Activated B cell treated with CpG ODN at 0.5 μM for 24 hours (primary cell): ENCODE results near the gene NDUFAF8. TPM values are rescaled to one million over a fixed set of nuclear protein-coding genes. Genes with fewer than 3 reads are reported as not detected.

Source experiments
- ATAC-seq: fragments of 200-7000 bp; cut with Tn5 transposase; one replicate; pipeline ENCODE4 v1.10.0; 2021; ENCODE audit warnings: low read depth, mild to moderate bottlenecking, moderate library complexity
- CTCF ChIA-PET: fragments of 350-600 bp; sonication (Branson Sonifier 250); formaldehyde crosslinking; loops from one replicate; lab custom pipeline; 2021; ENCODE audit warnings: antibody characterized with exemption; lab: Charles Lee
- POLR2A ChIA-PET: fragments of 350-600 bp; sonication (Branson Sonifier 250); formaldehyde crosslinking; loops from one replicate; lab custom pipeline; 2021; ENCODE audit warnings: antibody characterized with exemption; lab: Charles Lee
- DNase-seq: peaks from one replicate; pipeline ENCODE4 v3.0.0; 2022
- H3K27ac Mint-ChIP-seq: one replicate; pipeline ENCODE4 v1.8.0; 2020; ENCODE audit warnings: mixed read lengths
- H3K27me3 Mint-ChIP-seq: one replicate; pipeline ENCODE4 v1.8.0; 2021; ENCODE audit warnings: mixed read lengths
- H3K36me3 Mint-ChIP-seq: one replicate; pipeline ENCODE4 v1.8.0; 2021; ENCODE audit warnings: low read depth, mixed read lengths
- H3K4me1 Mint-ChIP-seq: one replicate; pipeline ENCODE4 v1.8.0; 2021; ENCODE audit warnings: mixed read lengths
- H3K4me3 Mint-ChIP-seq: one replicate; pipeline ENCODE4 v1.8.0; 2020; ENCODE audit warnings: mild to moderate bottlenecking, mixed read lengths
- H3K9me3 Mint-ChIP-seq: one replicate; pipeline ENCODE4 v1.8.0; 2020; ENCODE audit warnings: mixed read lengths
- CTCF ChIP-seq: fragments of 200-600 bp; IDR thresholded peaks from one replicate; pipeline ENCODE4 v1.8.0; 2022; ENCODE audit warnings: antibody characterized with exemption, mild to moderate bottlenecking
- intact Hi-C: fragments of 100-400 bp; cut with micrococcal nuclease; formaldehyde crosslinking; loops from one replicate; pipeline ENCODE4 v1.15.1; 2024
- total RNA-seq: library from RNA; stranded (reverse); gene quantifications from 2 replicates; pipeline ENCODE4 v1.2.3, GENCODE V29; 2022

NDUFAF8 gene
- total RNA-seq, 1 donor from 2014 or later, result 55.8 TPM

GRCh38 chr17:81231766-81232581 is 7.1 kb upstream of the NDUFAF8 start:
- ATAC-seq, result no peak
- Mint-ChIP-seq H3K4me3 (no peak overlapping the region), H3K9me3 (no peaks in the 10 kb centered on the region), H3K27ac (no peak overlapping the region), H3K36me3 (peaks cover 34% of the 10 kb centered on the region), H3K4me1 (peaks cover 36% of the 10 kb centered on the region), H3K27me3 (no peaks in the 10 kb centered on the region)
- DNase-seq, result no peak
- intact Hi-C loops, result no loop called here
- POLR2A ChIA-PET, result no interaction called here
- CTCF ChIA-PET, result no interaction called here
- TF ChIP-seq CTCF, result no peak

GRCh38 chr17:81232616-81233241 is 6.4 kb upstream of the NDUFAF8 start:
- POLR2A ChIA-PET, result no interaction called here
- DNase-seq (no peak), ATAC-seq (no peak)
- H3K9me3 Mint-ChIP-seq, result no peaks in the 10 kb centered on the region
- intact Hi-C loops, result no loop called here
- H3K27me3 Mint-ChIP-seq, result no peaks in the 10 kb centered on the region
- CTCF ChIA-PET, result no interaction called here
- H3K27ac Mint-ChIP-seq, result no peak overlapping the region
- peaks cover 35% of the 10 kb centered on the region for H3K36me3 Mint-ChIP-seq
- peaks cover 38% of the 10 kb centered on the region for H3K4me1 Mint-ChIP-seq
- H3K4me3 Mint-ChIP-seq, result no peak overlapping the region
- TF ChIP-seq CTCF, result no peak

GRCh38 chr17:81233316-81233715 is 5.8 kb upstream of the NDUFAF8 start:
- no peak for TF ChIP-seq CTCF
- Mint-ChIP-seq H3K36me3 (peaks cover 37% of the 10 kb centered on the region), H3K4me1 (peaks cover 37% of the 10 kb centered on the region), H3K27ac (no peak overlapping the region), H3K27me3 (no peaks in the 10 kb centered on the region), H3K4me3 (no peak overlapping the region), H3K9me3 (no peaks in the 10 kb centered on the region)
- ChIA-PET CTCF (no interaction called here), POLR2A (no interaction called here)
- intact Hi-C loops, result no loop called here
- ATAC-seq (no peak), DNase-seq (no peak)

GRCh38 chr17:81233811-81234505 is 5.2 kb upstream of the NDUFAF8 start:
- H3K36me3 Mint-ChIP-seq, result peaks cover 35% of the 10 kb centered on the region
- H3K4me3 Mint-ChIP-seq, result no peak overlapping the region
- no peaks in the 10 kb centered on the region for H3K9me3 Mint-ChIP-seq
- ATAC-seq, result no peak
- CTCF ChIA-PET, result no interaction called here
- DNase-seq, result no peak
- peaks cover 32% of the 10 kb centered on the region for H3K4me1 Mint-ChIP-seq
- POLR2A ChIA-PET, result no interaction called here
- no peak for TF ChIP-seq CTCF
- H3K27me3 Mint-ChIP-seq, result no peaks in the 10 kb centered on the region
- no peak overlapping the region for H3K27ac Mint-ChIP-seq
- intact Hi-C loops, result no loop called here

GRCh38 chr17:81234506-81234855 is 4.6 kb upstream of the NDUFAF8 start:
- Mint-ChIP-seq H3K4me3 (no peak overlapping the region), H3K27ac (no peak overlapping the region), H3K4me1 (peaks cover 34% of the 10 kb centered on the region), H3K36me3 (peaks cover 35% of the 10 kb centered on the region), H3K27me3 (no peaks in the 10 kb centered on the region), H3K9me3 (no peaks in the 10 kb centered on the region)
- ChIA-PET POLR2A (no interaction called here), CTCF (no interaction called here)
- DNase-seq (no peak), ATAC-seq (no peak)
- no peak for TF ChIP-seq CTCF
- intact Hi-C loops, result no loop called here
